Peyer's patch (tissue), 4 donors: Measurements from ENCODE around the gene AK9. TPM values are rescaled to one million over a fixed set of nuclear protein-coding genes. Genes with fewer than 3 reads are reported as not detected.

ENCODE experiments used
- DNase-seq, 3 donors: peaks; one replicate each; pipeline ENCODE4 v3.0.0-alpha.2; 2017 to 2019
- H3K27ac ChIP-seq, 4 donors: fragments of 200-600 bp; sonication (generic); one replicate each; pipeline ENCODE4 v1.5.1; 2016 to 2019
- H3K27me3 ChIP-seq, 2 donors: fragments of 200-600 bp; sonication (generic); one replicate each; pipeline ENCODE4 v1.5.1; 2019
- H3K36me3 ChIP-seq, 3 donors: fragments of 200-600 bp; sonication (generic); one replicate each; pipeline ENCODE4 v1.5.1; 2016 to 2019
- H3K4me1 ChIP-seq, 4 donors: fragments of 200-600 bp; sonication (generic); one replicate each; pipeline ENCODE4 v1.5.1; 2016 to 2019
- H3K4me3 ChIP-seq, 4 donors: fragments of 200-600 bp; sonication (generic); 1 replicate in 3 of 4; 2 replicates in 1 of 4; pipeline ENCODE4 v1.5.1; 2016 to 2019; ENCODE audit warnings: mild to moderate bottlenecking in 1 of 4
- H3K9me3 ChIP-seq, 4 donors: fragments of 200-600 bp; sonication (generic); one replicate each; pipeline ENCODE4 v1.5.1; 2016 to 2019; ENCODE audit warnings: mild to moderate bottlenecking in 1 of 4
- CTCF ChIP-seq, 6 experiments: fragments of 450-650 bp in 4 of 6; fragments of 200-600 bp in 2 of 6; sonication (generic) in 1 of 6; IDR thresholded peaks; one replicate each; pipeline ENCODE4 v1.5.1; 2017 to 2019; ENCODE audit warnings: antibody characterized with exemption in 6 of 6, mild to moderate bottlenecking in 3 of 6, moderate library complexity in 1 of 6
- POLR2A ChIP-seq, 2 donors: fragments of 450-650 bp; IDR thresholded peaks; one replicate each; pipeline ENCODE4 v1.5.1; 2017; ENCODE audit warnings: antibody characterized with exemption in 2 of 2, mild to moderate bottlenecking in 2 of 2, moderate library complexity in 2 of 2
- total RNA-seq, 4 donors: library from RNA; depleted of rRNA; stranded (reverse); fragments of >200 nt; gene quantifications; one replicate each; pipeline ENCODE4 v1.1.0, GENCODE V29; 2016

AK9 gene
- total RNA-seq, 4 donors from 2014 or later, result 7.9 to 66.0 (median 9.7) TPM

- Histone ChIP-seq H3K36me3 (no peaks in the 10 kb centered on the region), H3K4me1 (no peaks in the 10 kb centered on the region), H3K27ac (no peak overlapping the region), H3K27me3 (no peaks in the 10 kb centered on the region), H3K4me3 (no peak overlapping the region), H3K9me3 (no peaks in the 10 kb centered on the region)
- no peak for TF ChIP-seq POLR2A (IDR thresholded peaks at IDR 0.05)
- DNase-seq, result no peak
These were observed 179.2 kb downstream of the AK9 start for GRCh38 chr6:109511832-109512231.

GRCh38 chr6:109510358-109510757 lies 180.6 kb downstream of the AK9 start:
- H3K4me3 ChIP-seq, result no peak overlapping the region
- no peaks in the 10 kb centered on the region for H3K4me1 ChIP-seq
- H3K36me3 ChIP-seq, result no peaks in the 10 kb centered on the region
- no peak overlapping the region for H3K27ac ChIP-seq
- DNase-seq, result no peak
- H3K27me3 ChIP-seq, result no peaks in the 10 kb centered on the region
- no peak for TF ChIP-seq CTCF (IDR thresholded peaks at IDR 0.05)
- no peak for TF ChIP-seq POLR2A (IDR thresholded peaks at IDR 0.05)
- no peaks in the 10 kb centered on the region for H3K9me3 ChIP-seq

GRCh38 chr6:109508166-109508860 lies 182.7 kb downstream of the AK9 start:
- TF ChIP-seq POLR2A (IDR thresholded peaks at IDR 0.05), result no peak
- no peak for TF ChIP-seq CTCF (IDR thresholded peaks at IDR 0.05)
- DNase-seq, result no peak

GRCh38 chr6:109507490-109508072 lies 183.4 kb downstream of the AK9 start:
- Histone ChIP-seq H3K9me3 (no peaks in the 10 kb centered on the region), H3K4me1 (no peaks in the 10 kb centered on the region), H3K27ac (no peak overlapping the region), H3K27me3 (no peaks in the 10 kb centered on the region), H3K36me3 (no peaks in the 10 kb centered on the region), H3K4me3 (no peak overlapping the region)
- DNase-seq, result no peak
- TF ChIP-seq CTCF (IDR thresholded peaks at IDR 0.05) (no peak), POLR2A (IDR thresholded peaks at IDR 0.05) (no peak)

More at GRCh38 chr6:109508166-109508860, 182.7 kb downstream of the AK9 start:
- Histone ChIP-seq H3K9me3 (no peaks in the 10 kb centered on the region), H3K4me3 (no peak overlapping the region), H3K27me3 (no peaks in the 10 kb centered on the region), H3K36me3 (no peaks in the 10 kb centered on the region), H3K4me1 (no peaks in the 10 kb centered on the region), H3K27ac (no peak overlapping the region)

GRCh38 chr6:109506841-109507240 lies 184.2 kb downstream of the AK9 start:
- no peaks in the 10 kb centered on the region for H3K27me3 ChIP-seq
- DNase-seq, result no peak
- no peak for TF ChIP-seq POLR2A (IDR thresholded peaks at IDR 0.05)
- TF ChIP-seq CTCF (IDR thresholded peaks at IDR 0.05), result no peak
- no peaks in the 10 kb centered on the region for H3K9me3 ChIP-seq
- H3K27ac ChIP-seq, result no peak overlapping the region
- H3K36me3 ChIP-seq, result no peaks in the 10 kb centered on the region
- H3K4me3 ChIP-seq, result no peak overlapping the region
- H3K4me1 ChIP-seq, result no peaks in the 10 kb centered on the region

GRCh38 chr6:109506314-109506713 lies 184.7 kb downstream of the AK9 start:
- no peaks in the 10 kb centered on the region for H3K36me3 ChIP-seq
- no peak overlapping the region for H3K4me3 ChIP-seq
- no peak for DNase-seq
- H3K9me3 ChIP-seq, result no peaks in the 10 kb centered on the region
- TF ChIP-seq POLR2A (IDR thresholded peaks at IDR 0.05) (no peak), CTCF (IDR thresholded peaks at IDR 0.05) (no peak)
- H3K27me3 ChIP-seq, result no peaks in the 10 kb centered on the region
- no peak overlapping the region for H3K27ac ChIP-seq
- no peaks in the 10 kb centered on the region for H3K4me1 ChIP-seq
